IPS DF 6.9 (cell line): Measurements from ENCODE around the gene PODN.

Source experiments
- DNase-seq: peaks from one replicate; pipeline ENCODE4 v3.0.0-alpha.2; 2013; ENCODE audit warnings: low read depth, low spot score
- H3K27ac ChIP-seq: one replicate; pipeline ENCODE4 v1.5.1; 2013; ENCODE audit warnings: low read length, control low read depth
- H3K27me3 ChIP-seq: 2 replicates; pipeline ENCODE4 v1.6.1; 2013; ENCODE audit warnings: mild to moderate bottlenecking, low read length; ENCODE audit not compliant: control insufficient read depth, insufficient read depth
- H3K36me3 ChIP-seq: 2 replicates; pipeline ENCODE4 v1.6.1; 2013; ENCODE audit warnings: low read length; ENCODE audit not compliant: control insufficient read depth, insufficient read depth
- H3K4me1 ChIP-seq: 2 replicates; pipeline ENCODE4 v1.6.1; 2013; ENCODE audit warnings: low read length; ENCODE audit not compliant: control insufficient read depth, insufficient read depth
- H3K4me3 ChIP-seq: 2 replicates; pipeline ENCODE4 v1.5.1; 2013; ENCODE audit warnings: mild to moderate bottlenecking, low read length
- H3K9me3 ChIP-seq: 2 replicates; pipeline ENCODE4 v1.6.1; 2013; ENCODE audit warnings: low read length, inconsistent platforms; ENCODE audit not compliant: control insufficient read depth, insufficient read depth
- WGBS: extraction: QIAGEN DNeasy Blood & Tissue Kit; methylation state at CpG from one replicate; pipeline ENCODE4 v1.1.7; 2013; ENCODE audit warnings: mixed read lengths, missing lambda C conversion rate; ENCODE audit not compliant: insufficient read length, insufficient coverage; 5-methylcytosine and 5-hydroxymethylcytosine counted together

The PODN gene

DNA sequence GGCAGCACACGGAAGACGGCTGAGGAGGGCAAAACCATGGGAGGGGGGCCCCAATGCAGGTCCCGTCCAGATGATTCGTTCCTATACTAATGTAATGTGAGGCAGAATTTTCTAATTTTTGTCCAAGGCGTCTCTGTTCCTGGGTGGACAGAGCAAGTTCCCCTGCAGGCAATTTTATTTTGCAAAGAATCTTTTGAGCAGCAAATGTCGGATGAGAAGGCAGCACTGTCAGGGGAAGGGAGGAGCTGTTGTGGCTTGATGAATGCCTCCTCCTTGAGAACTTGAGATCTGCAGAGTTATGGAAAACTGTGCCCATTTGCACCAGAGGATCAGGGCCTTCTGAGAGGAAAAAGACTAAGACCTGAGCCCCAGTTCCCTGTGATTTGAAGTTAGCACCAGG, 63.1 kb downstream of the PODN start:
- DNase-seq, result no peak
- WGBS, result no CpG with 5 or more reads among the region's 6 CpGs
- Histone ChIP-seq H3K27ac (no peak overlapping the region), H3K9me3 (no peaks in the 10 kb centered on the region), H3K4me3 (no peak overlapping the region), H3K36me3 (no peaks in the 10 kb centered on the region), H3K4me1 (peaks cover 6% of the 10 kb centered on the region), H3K27me3 (no peaks in the 10 kb centered on the region)

DNA sequence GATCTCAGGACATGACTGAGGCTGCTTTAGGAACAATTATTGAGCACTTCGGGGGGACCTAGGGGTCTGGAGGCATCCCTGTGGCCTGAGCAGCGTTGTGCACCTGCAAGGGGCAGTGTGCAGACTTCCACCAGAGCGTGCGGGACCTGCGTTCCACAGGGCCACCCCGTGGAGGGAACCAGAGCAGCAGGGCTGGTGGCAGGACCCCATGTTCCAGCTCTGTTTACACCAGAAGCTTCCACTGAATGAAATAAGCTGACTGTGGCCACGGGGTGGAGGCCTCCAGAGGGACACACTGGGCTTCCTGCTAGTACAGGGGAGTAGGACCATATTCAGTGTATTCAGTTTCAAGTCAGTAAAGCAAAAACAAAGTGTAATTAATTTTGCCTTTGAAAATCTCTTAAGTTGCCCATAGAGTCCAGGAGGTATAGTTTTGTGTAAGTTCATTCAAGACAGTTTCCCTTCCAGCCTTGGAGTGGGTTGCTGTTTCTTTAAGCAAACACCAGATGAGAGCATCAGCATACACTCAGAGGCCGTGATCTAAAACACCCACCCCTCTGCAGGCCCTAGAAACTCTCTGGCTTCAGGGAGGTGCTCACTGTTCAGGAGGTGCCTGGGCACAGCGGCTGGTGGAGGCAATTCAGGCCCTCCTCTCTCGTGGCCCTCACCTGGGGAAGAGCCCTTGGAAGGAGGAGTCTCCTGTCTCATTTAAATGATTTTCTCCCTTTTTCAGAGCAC, 63.8 kb downstream of the PODN start:
- Histone ChIP-seq H3K9me3 (no peaks in the 10 kb centered on the region), H3K27me3 (no peaks in the 10 kb centered on the region), H3K4me1 (peaks cover 3% of the 10 kb centered on the region; the same call in 1 of the 2 replicates), H3K4me3 (no peak overlapping the region), H3K36me3 (no peaks in the 10 kb centered on the region), H3K27ac (no peak overlapping the region)
- WGBS, result no CpG with 5 or more reads among the region's 10 CpGs
- DNase-seq, result no peak

DNA sequence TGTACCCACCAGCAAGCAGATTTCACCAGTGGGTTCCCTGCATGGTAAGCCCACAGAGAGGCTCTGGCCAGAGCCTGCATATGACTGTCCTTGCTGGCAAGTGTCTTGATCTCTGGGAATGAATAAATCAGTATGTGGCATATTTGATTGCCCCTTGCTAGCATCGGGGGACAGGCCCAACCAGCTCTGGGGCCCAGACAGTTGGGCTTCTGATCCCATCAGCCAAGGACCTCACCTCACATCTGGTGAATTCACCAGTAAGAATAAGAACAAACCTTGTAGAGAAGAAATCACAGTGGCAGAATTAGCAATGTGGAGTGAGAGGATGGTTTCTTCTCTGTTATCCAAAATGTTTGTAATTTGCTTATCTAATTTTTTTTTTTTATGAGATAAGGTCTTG, 64.5 kb downstream of the PODN start:
- WGBS, result no CpG with 5 or more reads among the region's 1 CpG
- DNase-seq, result no peak
- Histone ChIP-seq H3K4me1 (peaks cover 3% of the 10 kb centered on the region; the same call in 1 of the 2 replicates), H3K27me3 (no peaks in the 10 kb centered on the region), H3K4me3 (no peak overlapping the region), H3K9me3 (no peaks in the 10 kb centered on the region), H3K36me3 (no peaks in the 10 kb centered on the region), H3K27ac (no peak overlapping the region)

DNA sequence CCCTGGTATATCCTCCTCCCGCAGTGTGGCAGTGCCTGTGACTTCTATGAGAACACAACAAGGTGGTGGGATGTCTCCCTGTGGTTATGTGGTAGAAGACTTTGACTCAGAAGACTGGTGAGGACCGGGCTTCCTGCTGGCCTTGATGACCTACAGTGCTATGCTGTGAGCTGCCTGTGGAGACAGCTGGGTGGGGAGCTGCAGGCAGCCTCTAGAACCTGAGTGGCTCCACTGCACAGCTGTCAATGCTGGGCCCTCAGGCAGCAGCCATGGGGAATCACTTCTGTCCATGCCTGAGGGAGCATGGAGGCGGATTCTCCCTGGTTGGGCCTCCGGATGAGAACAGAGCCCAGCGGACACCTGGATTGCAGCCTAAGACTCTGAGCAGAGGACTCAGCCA, 65.5 kb downstream of the PODN start:
- Histone ChIP-seq H3K36me3 (no peaks in the 10 kb centered on the region), H3K27ac (no peak overlapping the region), H3K4me1 (peaks cover 1% of the 10 kb centered on the region; the same call in 1 of the 2 replicates), H3K9me3 (no peaks in the 10 kb centered on the region), H3K4me3 (no peak overlapping the region), H3K27me3 (no peaks in the 10 kb centered on the region)
- no CpG with 5 or more reads among the region's 5 CpGs for WGBS
- no peak for DNase-seq

DNA sequence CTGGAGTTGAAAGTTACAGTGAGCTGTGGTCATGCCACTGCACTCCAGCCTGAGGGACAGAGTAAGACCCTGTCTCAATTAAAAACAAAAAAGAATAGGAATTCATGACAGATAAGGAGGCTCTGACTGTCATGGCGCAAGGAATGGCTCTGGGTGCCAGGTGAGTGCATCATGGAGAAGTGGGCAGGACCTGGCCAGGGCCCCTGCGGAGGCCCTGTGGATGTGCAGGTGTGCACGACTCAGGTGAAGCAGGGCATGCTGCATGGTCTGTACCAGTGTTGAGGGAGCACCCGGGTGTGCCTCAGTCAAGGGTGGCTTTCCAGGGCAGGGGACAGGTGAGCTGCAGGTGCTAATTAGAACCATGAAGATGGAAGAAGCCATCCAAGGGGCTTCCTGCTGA, 66.4 kb downstream of the PODN start:
- Histone ChIP-seq H3K36me3 (no peaks in the 10 kb centered on the region), H3K27ac (no peak overlapping the region), H3K4me3 (no peak overlapping the region), H3K4me1 (no peaks in the 10 kb centered on the region; the same call in 1 of the 2 replicates), H3K27me3 (no peaks in the 10 kb centered on the region), H3K9me3 (no peaks in the 10 kb centered on the region)
- DNase-seq, result no peak
- no CpG with 5 or more reads among the region's 4 CpGs for WGBS

DNA sequence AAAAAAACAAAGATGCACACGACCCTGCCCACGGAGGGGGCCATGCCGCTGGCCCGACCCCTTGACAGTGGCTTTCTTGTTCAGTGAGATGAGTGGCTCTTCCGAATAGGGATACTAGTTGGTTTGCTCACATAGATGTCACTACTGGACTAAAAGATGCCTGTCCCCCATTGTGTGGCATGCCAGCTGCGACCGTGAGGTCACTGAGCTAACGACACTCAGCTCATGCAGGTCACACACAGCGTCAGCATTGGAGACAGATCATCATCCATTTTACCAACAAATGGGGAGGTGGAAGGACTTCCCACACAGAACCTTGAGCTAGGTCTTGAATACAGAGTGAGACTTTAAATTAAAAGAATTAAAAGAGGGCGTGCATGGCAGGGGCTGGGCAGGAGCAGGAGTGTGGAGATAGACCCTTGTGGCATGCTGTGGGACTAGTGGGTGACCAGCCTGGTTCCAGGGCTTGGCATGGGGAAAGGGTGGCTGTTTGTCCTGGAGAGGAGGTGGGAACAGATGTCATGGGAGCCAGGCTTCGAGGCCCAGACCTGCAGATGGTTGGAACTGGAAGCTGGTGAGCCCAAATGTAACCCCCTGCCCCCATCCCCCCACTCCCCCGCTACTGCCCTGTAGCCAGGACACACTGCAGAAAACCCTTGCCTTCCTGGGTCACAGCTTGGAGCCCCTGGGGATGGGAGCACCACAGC, 68.0 kb downstream of the PODN start:
- Histone ChIP-seq H3K27me3 (no peaks in the 10 kb centered on the region), H3K4me3 (no peak overlapping the region), H3K4me1 (no peaks in the 10 kb centered on the region; the same call in 1 of the 2 replicates), H3K9me3 (no peaks in the 10 kb centered on the region), H3K27ac (no peak overlapping the region), H3K36me3 (no peaks in the 10 kb centered on the region)
- WGBS, result no CpG with 5 or more reads among the region's 12 CpGs
- no peak for DNase-seq

DNA sequence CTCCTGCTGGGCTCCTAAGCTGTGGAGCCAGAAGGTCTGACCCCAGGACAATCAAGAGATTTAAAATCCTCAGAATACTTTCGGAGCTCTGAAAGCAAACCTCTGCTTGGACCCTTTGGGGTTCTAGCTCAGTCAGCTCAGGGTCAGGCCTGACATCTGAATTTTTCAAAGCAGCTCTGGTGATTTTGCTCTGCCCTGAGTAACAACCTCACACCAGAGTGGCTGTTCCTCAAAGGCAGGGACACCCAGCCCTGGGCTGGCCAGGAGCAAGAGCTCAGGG, 68.5 kb downstream of the PODN start:
- Histone ChIP-seq H3K36me3 (no peaks in the 10 kb centered on the region), H3K4me1 (no peaks in the 10 kb centered on the region; the same call in 1 of the 2 replicates), H3K27ac (no peak overlapping the region), H3K27me3 (no peaks in the 10 kb centered on the region), H3K4me3 (no peak overlapping the region), H3K9me3 (no peaks in the 10 kb centered on the region)
- WGBS, result no CpG with 5 or more reads among the region's 1 CpG
- no peak for DNase-seq

DNA sequence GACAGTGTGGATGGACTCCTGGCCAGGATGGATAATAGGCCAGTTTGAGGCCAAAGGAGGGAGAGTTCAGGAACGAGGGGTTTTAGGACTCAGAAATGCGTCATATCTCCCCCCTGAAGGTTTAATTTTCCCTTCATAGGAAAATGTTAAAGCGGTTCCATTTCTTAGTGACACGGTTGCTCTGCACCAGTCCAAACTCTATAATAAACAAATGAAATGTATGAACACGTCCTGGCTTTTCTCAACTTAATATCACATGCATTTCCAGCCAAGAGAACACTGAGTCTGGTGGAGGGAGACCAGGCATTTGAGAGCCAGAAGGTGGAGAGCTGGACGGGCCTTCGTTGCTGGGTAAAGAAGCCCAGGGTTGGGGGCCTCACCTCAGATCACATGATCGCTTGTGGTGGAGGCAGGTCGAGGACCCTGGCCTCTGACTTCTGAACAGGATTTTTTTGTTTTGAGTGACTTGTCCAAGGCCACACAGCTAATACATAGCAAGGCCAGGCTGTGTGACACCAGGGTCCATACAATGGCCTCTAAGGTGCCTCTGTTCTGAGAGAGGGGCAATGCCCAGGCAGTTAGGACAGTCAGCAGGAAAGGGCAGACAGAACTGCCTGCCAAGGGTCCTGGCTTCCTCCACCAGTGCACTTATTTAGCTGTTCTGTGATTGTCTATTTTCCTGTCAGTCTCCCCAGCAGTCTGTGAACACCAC, 69.0 kb downstream of the PODN start:
- Histone ChIP-seq H3K4me3 (no peak overlapping the region), H3K36me3 (no peaks in the 10 kb centered on the region), H3K27me3 (no peaks in the 10 kb centered on the region), H3K4me1 (no peaks in the 10 kb centered on the region), H3K9me3 (no peaks in the 10 kb centered on the region), H3K27ac (no peak overlapping the region)
- DNase-seq, result no peak
- no CpG with 5 or more reads among the region's 9 CpGs for WGBS

DNA sequence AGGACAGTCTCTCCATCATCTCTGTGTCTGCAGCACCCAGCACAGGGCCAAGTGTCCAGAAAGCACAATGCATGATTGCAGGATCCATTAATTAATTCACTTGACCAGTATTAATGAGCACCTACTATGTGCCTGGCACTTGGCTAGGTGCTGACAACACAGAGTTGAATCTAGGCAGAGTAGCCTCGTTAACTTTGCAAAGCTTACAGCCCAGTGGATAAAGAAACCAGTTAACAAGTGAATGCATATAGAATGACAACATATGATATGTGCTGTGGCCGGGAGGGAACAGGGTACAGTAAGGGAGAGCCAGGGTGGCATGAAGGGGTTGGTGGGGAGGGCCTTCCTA, 69.6 kb downstream of the PODN start:
- WGBS, result no CpG with 5 or more reads among the region's 2 CpGs
- Histone ChIP-seq H3K9me3 (no peaks in the 10 kb centered on the region), H3K27ac (no peak overlapping the region), H3K27me3 (no peaks in the 10 kb centered on the region), H3K4me1 (no peaks in the 10 kb centered on the region), H3K4me3 (no peak overlapping the region), H3K36me3 (no peaks in the 10 kb centered on the region)
- no peak for DNase-seq

DNA sequence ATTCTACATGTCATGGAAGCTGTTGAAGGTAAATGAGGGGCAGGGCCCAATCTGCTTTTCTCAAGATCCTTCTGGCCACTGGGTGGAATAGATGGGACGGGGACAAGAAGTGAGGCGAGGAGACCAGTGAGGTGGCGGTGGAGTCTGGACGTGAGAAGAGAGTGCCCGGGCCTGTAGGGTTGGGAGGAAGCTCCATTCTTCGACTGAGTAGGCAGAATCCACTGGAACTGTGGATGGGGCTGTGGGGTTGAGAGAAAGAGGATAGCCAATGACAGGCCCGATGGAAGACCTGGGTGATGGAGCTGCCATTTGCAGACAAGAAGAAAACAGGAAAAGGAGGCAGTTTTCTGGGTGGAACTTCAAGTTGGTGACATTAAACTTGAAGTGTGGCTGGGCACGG, 70.2 kb downstream of the PODN start:
- Histone ChIP-seq H3K27ac (no peak overlapping the region), H3K36me3 (no peaks in the 10 kb centered on the region), H3K27me3 (no peaks in the 10 kb centered on the region), H3K9me3 (no peaks in the 10 kb centered on the region), H3K4me1 (no peaks in the 10 kb centered on the region), H3K4me3 (no peak overlapping the region)
- DNase-seq, result no peak
- WGBS, result no CpG with 5 or more reads among the region's 8 CpGs
